ENCODE results near the gene CCN5.

DNA sequence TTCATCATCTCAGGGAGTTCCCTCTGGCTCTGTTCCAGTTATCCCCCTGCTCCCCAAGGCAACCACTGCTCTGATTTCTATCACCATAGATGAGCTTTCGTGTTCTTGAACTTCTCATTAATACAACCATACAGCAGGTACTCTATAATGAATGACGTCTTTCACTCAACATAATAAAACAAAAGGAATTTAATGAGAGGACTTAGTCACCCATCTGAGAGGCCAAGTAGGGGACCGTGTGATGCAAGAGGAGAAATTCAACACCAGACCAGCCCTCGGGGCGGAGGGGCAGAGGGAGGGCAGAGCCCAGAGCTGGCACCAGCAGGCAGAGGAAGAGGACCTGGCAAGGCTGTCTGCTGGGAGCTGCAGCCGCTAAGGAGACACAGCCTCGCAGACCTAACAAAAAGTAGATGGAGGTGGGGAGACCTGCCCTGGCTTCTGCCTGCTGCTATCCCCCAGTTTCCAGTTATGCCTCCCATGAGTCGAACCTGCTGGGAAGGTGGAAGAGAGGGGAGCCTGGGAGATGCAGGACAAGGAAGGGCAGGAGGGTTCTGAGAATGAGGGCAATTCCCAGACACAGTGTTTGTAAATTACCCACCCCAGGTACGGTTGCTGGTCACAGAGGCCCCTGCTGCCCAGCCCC is 13.8 kb downstream of the CCN5 start:
- TF ChIP-seq, protein P1, sequence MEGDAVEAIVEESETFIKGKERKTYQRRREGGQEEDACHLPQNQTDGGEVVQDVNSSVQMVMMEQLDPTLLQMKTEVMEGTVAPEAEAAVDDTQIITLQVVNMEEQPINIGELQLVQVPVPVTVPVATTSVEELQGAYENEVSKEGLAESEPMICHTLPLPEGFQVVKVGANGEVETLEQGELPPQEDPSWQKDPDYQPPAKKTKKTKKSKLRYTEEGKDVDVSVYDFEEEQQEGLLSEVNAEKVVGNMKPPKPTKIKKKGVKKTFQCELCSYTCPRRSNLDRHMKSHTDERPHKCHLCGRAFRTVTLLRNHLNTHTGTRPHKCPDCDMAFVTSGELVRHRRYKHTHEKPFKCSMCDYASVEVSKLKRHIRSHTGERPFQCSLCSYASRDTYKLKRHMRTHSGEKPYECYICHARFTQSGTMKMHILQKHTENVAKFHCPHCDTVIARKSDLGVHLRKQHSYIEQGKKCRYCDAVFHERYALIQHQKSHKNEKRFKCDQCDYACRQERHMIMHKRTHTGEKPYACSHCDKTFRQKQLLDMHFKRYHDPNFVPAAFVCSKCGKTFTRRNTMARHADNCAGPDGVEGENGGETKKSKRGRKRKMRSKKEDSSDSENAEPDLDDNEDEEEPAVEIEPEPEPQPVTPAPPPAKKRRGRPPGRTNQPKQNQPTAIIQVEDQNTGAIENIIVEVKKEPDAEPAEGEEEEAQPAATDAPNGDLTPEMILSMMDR (conservative IDR thresholded peaks at IDR 0.05; ENCODE audit: low read length): no peak
- TF ChIP-seq EZH2phosphoT487 (IDR thresholded peaks at IDR 0.05; ENCODE audit: borderline replicate concordance): no peak
